ENCODE results near the gene INSC. TPM values are rescaled to one million over a fixed set of nuclear protein-coding genes. Genes with fewer than 3 reads are reported as not detected.
A peak's percentile ranks its signal among the peaks of the same experiment; 100 is the strongest.

Gene INSC
- total RNA-seq, 4 donors from 2014 or later: not detected

DNA sequence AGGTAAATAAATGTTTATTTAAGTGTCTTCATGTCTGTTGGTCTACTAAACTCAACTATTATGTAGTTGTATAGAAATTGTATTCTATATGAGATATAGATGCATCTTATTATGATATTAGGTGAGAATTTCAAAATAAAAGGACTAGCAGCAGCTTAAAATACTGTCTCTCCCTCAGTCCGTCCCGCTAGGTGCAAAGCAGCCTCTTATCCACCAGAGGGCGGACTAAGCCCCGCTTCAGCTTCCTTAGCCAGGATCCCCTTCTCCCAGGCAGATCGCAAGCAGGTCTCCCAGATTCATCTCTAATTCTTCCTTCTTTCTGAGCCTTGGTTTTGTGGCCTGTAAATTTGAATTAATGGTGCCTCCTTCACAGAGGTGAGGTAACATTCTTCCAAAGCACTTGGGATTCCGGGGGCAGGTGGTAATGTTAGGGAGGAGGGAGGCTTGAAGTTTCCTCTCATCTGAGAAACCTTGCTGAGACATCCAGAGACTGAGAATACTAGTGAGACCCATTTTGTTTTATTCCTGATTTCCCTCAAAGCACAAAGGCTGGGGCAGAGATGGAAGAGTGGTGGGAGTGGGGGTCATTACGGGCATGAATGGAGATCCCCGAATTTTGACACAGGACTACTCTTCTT, 13.5 kb upstream of the INSC start:
- DNase-seq (peak; percentile 31 to 38), ATAC-seq (peak; percentile 75)
- no peaks in the 10 kb centered on the region for H3K4me1 ChIP-seq
- H3K27me3 ChIP-seq: no peaks in the 10 kb centered on the region
- TF ChIP-seq, protein P1, sequence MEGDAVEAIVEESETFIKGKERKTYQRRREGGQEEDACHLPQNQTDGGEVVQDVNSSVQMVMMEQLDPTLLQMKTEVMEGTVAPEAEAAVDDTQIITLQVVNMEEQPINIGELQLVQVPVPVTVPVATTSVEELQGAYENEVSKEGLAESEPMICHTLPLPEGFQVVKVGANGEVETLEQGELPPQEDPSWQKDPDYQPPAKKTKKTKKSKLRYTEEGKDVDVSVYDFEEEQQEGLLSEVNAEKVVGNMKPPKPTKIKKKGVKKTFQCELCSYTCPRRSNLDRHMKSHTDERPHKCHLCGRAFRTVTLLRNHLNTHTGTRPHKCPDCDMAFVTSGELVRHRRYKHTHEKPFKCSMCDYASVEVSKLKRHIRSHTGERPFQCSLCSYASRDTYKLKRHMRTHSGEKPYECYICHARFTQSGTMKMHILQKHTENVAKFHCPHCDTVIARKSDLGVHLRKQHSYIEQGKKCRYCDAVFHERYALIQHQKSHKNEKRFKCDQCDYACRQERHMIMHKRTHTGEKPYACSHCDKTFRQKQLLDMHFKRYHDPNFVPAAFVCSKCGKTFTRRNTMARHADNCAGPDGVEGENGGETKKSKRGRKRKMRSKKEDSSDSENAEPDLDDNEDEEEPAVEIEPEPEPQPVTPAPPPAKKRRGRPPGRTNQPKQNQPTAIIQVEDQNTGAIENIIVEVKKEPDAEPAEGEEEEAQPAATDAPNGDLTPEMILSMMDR (IDR thresholded peaks at IDR 0.05 in 4 of 5, conservative IDR thresholded peaks at IDR 0.05 in 1 of 5): peak; percentile 64 to 88 (median 72)
- TF ChIP-seq POLR2A (IDR thresholded peaks at IDR 0.05): no peak
- in situ Hi-C loops (cut with MboI; ENCODE audit: low sequenced_read_pairs in 4 of 4): loop anchor here (5.0 to 10.0 kb wide), 3 partner anchors 104 to 111 kb away; no protein-coding TSS in a partner anchor
- no peak overlapping the region for H3K4me3 ChIP-seq
- intact Hi-C loops (cut with DNase I; ENCODE audit: low total_unique reads): loop anchor here (1.0 kb wide), 1 partner anchor 107 kb away; no protein-coding TSS in a partner anchor
- H3K9me3 ChIP-seq: no peaks in the 10 kb centered on the region
- H3K36me3 ChIP-seq: no peaks in the 10 kb centered on the region
- H3K27ac ChIP-seq: no peak overlapping the region

DNA sequence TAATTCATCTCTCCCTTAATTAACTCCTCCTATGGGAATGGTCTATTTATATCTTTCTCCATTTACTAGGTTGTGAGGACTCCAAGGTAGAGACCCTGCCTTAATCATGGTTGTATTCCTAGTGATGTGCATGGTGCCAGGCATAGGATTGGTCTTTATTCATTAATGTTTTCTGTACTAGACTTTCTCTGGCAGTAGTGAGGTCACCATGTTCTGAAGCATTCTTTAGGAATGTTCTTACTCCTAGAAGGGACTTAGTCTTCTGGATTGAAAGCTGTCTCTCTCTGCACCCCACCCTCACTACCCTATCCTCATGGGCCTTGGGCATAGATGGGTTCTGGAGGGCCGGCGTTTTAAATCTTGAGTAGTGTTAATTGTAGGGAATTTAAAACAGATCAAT, 10.6 kb upstream of the INSC start:
- no peaks in the 10 kb centered on the region for H3K4me1 ChIP-seq
- H3K27me3 ChIP-seq: no peaks in the 10 kb centered on the region
- H3K27ac ChIP-seq: no peak overlapping the region
- no peaks in the 10 kb centered on the region for H3K9me3 ChIP-seq
- TF ChIP-seq, protein P1 (IDR thresholded peaks at IDR 0.05 in 4 of 5, conservative IDR thresholded peaks at IDR 0.05 in 1 of 5): no peak
- no peak for TF ChIP-seq POLR2A (IDR thresholded peaks at IDR 0.05)
- DNase-seq (no peak), ATAC-seq (no peak)
- intact Hi-C loops (cut with DNase I; ENCODE audit: low total_unique reads) (no loop called here), in situ Hi-C loops (cut with MboI; ENCODE audit: low sequenced_read_pairs in 4 of 4) (loop anchor here (5.0 to 10.0 kb wide), 3 partner anchors 101 to 108 kb away; no protein-coding TSS in a partner anchor)
- no peaks in the 10 kb centered on the region for H3K36me3 ChIP-seq
- H3K4me3 ChIP-seq: no peak overlapping the region

GRCh38 chr11:15106201-15106965, 8.3 kb upstream of the INSC start:
- Histone ChIP-seq H3K9me3 (no peaks in the 10 kb centered on the region), H3K27me3 (no peaks in the 10 kb centered on the region), H3K36me3 (no peaks in the 10 kb centered on the region), H3K4me1 (no peaks in the 10 kb centered on the region), H3K4me3 (no peak overlapping the region), H3K27ac (no peak overlapping the region)
- intact Hi-C loops (cut with DNase I; ENCODE audit: low total_unique reads) (no loop called here), in situ Hi-C loops (cut with MboI; ENCODE audit: low sequenced_read_pairs in 4 of 4) (loop anchor here in 1 of 4 donors (10.0 kb wide), 1 partner anchor 98 kb away; no protein-coding TSS in a partner anchor)
- DNase-seq (no peak), ATAC-seq (no peak)
- TF ChIP-seq POLR2A (IDR thresholded peaks at IDR 0.05): no peak
- TF ChIP-seq, protein P1 (IDR thresholded peaks at IDR 0.05 in 4 of 5, conservative IDR thresholded peaks at IDR 0.05 in 1 of 5): no peak

DNA sequence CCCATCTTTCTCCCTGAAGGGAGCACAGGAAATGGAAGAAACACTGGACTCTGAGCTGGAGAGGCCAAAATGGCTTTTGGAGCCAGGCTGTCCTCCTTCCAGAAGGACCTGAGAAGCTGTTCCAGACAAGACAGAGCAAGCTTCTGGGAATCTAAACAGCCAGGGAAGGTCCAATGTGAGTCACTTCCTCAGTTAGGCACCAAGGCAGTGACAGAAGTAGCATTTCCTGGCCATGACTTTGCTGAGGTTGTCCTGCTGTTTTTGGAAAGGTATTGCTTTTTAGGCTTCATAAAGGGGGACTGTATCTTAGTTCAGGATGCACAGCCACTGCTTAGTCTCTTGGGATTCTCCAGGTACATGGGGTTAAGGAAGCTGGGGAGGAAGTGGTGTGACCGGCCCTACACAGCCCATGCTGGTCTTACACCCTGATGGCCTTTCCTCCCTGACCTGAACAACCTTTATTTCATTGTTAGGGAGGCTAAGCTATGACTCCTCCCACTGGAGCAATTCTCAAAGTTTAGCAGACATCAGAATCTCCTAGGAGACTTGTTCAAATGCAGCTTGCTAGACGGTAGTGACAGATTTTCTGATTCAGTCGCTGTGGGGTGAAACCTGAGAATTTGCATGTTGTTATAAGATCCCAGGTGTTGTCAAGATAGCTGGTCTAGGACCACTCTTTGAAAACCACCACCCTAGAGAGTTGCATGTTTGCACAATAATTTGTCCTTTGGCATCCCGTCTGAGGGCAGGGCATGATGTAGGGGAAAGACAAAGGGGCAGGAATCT, 6.8 kb upstream of the INSC start:
- Histone ChIP-seq H3K36me3 (no peaks in the 10 kb centered on the region), H3K9me3 (no peaks in the 10 kb centered on the region), H3K27me3 (no peaks in the 10 kb centered on the region), H3K4me3 (no peak overlapping the region), H3K4me1 (no peaks in the 10 kb centered on the region), H3K27ac (no peak overlapping the region)
- in situ Hi-C loops (cut with MboI; ENCODE audit: low sequenced_read_pairs in 4 of 4): loop anchor here in 1 of 4 donors (10.0 kb wide), 1 partner anchor 97 kb away; no protein-coding TSS in a partner anchor
- DNase-seq (no peak), ATAC-seq (no peak)
- intact Hi-C loops (cut with DNase I; ENCODE audit: low total_unique reads): no loop called here
- TF ChIP-seq, protein P1 (IDR thresholded peaks at IDR 0.05 in 4 of 5, conservative IDR thresholded peaks at IDR 0.05 in 1 of 5): no peak
- no peak for TF ChIP-seq POLR2A (IDR thresholded peaks at IDR 0.05)
